NCI-H774 (cell line): ENCODE data around the gene ZDHHC8.
"Not testable (repeated sequence)": the region's sequence is repeated elsewhere in the genome, so short reads cannot be mapped to it uniquely, and the experiment has no call there.

Experiments
- DNase-seq: peaks from one replicate; lab custom pipeline; 2025; lab: John Stamatoyannopoulos, UW

Gene ZDHHC8

GRCh38 chr22:20145206-20145831 is 13.7 kb downstream of the ZDHHC8 start:
- DNase-seq, result no peak

GRCh38 chr22:20145832-20146223 is 14.2 kb downstream of the ZDHHC8 start:
- no peak for DNase-seq

DNA sequence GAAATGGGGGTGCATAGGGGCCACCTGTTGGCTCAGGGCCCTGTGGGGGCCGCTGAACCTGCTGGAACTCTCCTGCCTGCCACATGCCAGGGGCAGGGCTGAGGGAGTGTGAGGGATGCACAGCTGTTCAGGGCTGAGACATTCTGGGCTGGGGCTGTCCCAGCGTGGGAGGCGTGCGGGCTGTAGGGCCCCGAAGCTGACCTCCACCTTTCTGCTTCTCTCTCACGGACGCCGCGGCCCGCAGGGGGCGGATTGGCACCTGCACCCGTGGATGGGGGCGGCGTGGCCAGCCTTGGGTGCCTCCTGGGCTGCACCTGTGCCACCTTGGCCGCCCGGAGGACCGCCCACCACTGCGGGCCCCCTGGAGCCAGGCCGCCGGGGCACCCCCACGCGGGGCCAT is 15.2 kb downstream of the ZDHHC8 start:
- DNase-seq, result no peak

GRCh38 chr22:20147237-20147988 is 15.8 kb downstream of the ZDHHC8 start:
- no peak for DNase-seq

- no peak for DNase-seq
These were observed 16.8 kb downstream of the ZDHHC8 start for GRCh38 chr22:20148414-20148813.

DNA sequence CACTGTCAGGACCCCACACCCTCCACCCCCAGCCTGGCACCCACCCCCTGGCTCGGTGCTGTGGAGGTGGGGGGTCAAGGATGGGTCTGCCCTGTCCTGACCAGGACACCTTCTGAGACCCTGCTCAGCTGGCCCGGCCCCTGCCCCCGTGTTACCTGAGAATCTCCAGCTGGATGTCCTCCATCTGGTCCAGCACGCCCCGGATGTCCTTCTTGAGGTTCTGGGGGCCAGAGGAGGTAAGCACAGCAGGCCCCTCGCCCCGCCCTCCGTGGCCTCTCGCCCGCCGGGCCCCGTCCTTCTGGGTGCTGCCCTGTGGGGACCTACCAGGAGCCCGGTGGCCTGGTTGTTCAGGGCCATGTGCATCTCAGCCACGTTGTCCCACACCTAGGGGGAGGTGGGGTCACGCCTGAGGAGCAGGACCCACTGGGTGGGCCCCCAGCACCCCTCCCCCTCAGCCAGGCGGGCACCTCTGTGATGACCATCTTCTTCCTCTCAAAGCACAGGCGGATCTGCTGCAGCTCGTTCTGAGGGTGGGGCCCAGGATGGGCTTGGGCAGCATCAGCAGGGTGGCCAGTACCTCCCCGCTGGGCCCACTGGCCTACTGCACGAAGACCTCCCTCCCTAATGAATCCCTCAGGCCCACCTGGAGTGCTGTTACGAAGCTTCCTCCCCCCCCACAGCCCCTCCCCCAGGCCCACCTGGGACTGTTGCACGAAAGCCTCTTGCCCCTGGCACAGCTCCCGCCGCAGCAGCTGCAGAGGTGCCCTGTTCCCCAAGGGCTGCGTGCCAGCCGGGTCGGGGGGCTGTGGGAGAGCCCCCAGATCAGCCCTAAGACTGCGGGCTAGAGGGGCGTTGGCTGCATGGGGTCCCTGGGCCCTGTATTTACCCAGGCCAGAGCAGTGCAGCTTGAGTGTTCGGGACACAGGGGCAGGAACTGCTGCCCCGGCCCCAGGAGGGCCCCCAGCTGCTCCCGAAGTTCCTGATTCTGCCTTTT is 17.9 kb downstream of the ZDHHC8 start:
- no peak for DNase-seq

- DNase-seq, result no peak
These were observed 19.0 kb downstream of the ZDHHC8 start, which contains the start of gene CCDC188 for GRCh38 chr22:20150381-20151275. Gene CCDC188 (minus strand): TSS chr22:20151055. CDS start chr22:20150986, 69 bp downstream.

DNA sequence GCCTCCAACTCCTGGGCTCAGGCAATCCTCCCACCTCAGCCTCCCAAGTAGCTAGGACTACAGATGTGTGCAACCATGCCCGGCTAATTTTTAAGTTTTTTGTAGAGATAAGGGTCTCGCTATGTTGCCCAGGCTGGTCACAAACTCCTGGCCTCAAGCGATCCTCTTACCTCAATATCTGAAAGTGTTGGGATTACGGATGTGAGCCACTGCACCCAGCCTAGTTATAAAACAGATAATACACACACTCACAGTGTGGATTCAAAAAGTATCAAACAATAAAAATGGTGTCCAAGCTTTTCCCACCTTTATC is 19.6 kb downstream of the ZDHHC8 start:
- DNase-seq, result no peak

DNA sequence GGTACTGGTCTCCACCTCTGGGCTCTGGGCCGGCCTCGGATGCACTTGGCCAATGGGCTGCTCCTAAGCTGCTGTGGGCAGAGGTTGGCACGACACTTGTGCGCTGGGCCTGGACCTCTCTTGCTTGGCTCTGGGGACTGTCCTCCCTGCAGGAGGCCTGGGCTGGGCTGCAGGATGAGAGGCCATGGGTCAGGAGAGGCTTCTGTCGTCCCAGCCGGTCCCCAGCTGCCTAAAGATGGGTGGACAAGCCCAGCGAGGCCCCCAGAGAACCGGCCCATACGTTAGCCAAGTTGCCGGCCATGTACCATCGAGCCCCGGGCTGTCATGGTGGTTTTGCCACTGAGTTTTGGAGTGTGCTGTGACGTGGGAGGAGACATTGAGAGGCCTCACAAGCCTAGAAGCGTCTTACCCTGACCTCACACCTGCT is 20.9 kb downstream of the ZDHHC8 start:
- no peak for DNase-seq

GRCh38 chr22:20153945-20154344 is 22.3 kb downstream of the ZDHHC8 start:
- no peak for DNase-seq

DNA sequence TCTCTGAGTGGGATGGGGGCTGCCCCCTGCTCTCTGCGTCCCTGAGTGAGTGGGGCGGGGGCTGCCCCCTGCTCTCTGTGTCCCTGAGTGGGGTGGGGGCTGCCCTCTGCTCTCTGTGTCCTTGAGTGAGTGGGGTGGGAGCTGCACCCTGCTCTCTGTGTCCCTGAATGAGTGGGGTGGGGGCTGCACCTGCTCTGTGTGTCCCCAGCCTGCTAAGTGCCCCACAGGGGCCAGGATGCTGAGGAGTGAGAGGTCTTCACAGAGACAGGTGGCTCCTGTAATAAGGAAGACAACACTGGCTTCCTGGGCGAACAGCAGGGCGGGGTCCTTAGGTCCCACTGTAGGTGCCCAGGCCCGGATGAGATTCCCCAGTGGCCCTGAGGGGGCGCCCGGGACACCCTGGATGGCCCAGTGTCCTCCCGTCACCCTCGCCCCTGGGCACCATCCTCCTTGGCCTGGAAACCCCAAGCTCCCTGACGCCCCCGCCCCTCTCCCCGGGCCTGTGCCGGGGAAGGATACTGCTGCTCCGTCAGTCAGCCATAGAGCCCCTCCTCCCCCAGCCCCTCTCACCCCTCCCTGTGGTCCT is 23.1 kb downstream of the ZDHHC8 start:
- no peak for DNase-seq

DNA sequence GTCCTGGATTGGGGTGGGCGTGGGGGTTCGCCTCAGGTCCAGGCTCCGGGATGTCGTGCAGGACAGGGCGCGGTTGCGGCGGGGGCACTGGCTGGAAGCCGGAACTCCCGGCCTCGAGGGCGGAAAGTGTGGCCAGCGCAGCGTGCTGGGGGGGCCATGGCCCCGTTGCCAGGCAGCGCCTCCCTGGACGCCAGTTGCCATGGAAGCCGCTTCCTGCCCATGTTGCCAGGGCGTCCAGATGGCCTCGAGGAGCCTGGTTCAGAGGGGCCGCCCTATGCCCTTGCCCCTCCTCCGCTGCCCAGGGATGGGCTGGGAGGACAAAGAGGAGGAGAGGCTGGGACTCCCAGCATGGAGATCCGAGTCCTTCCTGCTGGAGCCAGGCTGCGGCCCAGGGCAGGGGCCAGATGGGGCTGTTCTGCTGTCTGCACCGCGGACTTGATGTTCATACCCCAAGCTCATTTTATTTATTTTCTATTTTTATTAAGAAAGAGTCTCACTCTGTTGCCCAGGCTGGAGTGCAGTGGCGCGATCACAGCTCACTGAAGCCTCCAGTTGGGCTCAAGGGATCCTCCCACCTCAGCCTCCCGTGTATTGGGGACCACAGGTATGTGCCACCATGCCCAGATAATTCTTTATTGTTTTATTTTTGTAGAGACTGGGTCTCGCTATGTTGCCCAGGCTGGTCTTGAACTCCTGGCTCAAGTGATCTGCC is 23.9 kb downstream of the ZDHHC8 start:
- DNase-seq, result peak; percentile 80

- no peak for DNase-seq
These were observed 24.4 kb downstream of the ZDHHC8 start for GRCh38 chr22:20156042-20156389.

- DNase-seq, result peak; percentile 51
These were observed 25.2 kb downstream of the ZDHHC8 start for GRCh38 chr22:20156611-20157429.

DNA sequence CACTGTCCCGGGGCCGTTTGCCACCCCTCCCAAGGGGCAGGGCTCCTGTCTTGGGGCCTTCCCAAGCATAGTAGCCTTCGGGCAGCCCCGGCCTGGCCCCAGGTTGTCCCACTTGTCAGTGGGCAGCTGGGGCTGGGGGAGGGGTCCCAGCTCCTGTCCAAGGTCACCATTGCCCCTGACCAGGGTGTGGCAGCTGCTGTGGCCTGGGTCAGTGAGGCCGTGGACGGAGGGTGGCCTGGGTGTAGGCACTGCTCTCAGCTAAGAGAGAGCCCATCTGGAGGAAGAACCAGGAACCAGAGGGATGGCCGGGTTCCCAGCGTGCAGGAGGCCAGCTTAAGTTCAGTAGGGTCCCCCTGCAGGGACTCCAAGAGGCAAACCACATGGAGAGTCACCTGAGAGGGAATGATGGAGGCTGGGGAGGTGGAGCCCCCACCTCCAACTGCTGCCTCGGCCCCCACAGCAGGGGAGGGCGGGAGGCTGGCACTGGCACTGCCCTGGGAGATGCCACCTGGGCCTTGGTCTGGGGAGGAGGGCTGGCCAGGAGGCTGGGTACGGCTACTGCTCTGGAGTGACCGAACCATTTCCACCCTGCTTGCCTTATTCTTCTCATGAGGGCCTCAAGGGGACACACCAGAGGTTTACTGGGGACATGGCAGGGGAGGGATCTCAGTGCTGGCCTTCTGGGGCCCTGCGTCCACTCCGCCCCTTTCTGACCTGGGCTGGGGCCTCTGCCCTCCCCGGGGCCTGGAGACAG is 26.0 kb downstream of the ZDHHC8 start:
- no peak for DNase-seq

- no peak for DNase-seq
These were observed 26.9 kb downstream of the ZDHHC8 start for GRCh38 chr22:20158391-20159036.

- DNase-seq, result no peak
These were observed 27.5 kb downstream of the ZDHHC8 start for GRCh38 chr22:20159076-20159475.

DNA sequence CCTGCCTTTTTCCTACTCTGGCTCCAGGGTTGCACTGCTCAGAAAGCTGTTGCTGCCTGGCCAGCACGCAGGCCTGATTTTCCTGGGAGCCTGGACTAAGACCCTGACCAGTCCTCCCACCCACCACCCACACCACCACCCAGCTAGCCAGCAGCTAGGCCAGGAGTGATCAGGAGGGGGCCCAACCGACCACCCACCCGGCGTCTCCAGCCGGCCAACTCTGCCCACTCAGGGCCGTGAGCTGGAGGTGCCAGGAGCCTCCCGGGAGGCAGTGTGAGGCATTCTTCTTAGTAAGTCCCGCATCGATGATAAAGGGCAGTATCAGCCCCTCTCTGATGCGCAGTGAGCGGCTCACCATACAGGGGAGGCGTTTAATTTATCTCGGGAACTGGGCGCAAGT is 27.9 kb downstream of the ZDHHC8 start:
- not testable (repeated sequence) for DNase-seq
